H1 (cell line): Measurements from ENCODE around the gene RLBP1. TPM values are rescaled to one million over a fixed set of nuclear protein-coding genes. Genes with fewer than 3 reads are reported as not detected.

Source experiments
- SRF ChIP-seq: IDR thresholded peaks from 2 replicates; pipeline ENCODE4 v1.6.1; 2011; ENCODE audit warnings: mild to moderate bottlenecking, low read depth, low read length, moderate library complexity
- polyA plus RNA-seq, 7 experiments: library from polyadenylated mRNA; depleted of rRNA in 3 of 7; stranded (reverse) in 5 of 7; unstranded in 2 of 7; fragments of >200 nt in 5 of 7; fragments of 200-250 nt in 2 of 7; gene quantifications; 1 replicate in 5 of 7; 2 replicates in 1 of 7; 4 replicates in 1 of 7; pipeline versions ENCODE4 v1.2.1 to v1.2.3, GENCODE V29; 2011 to 2013; ENCODE audit warnings: missing spikeins in 2 of 7, mixed read lengths in 2 of 7
- total RNA-seq: library from RNA; stranded (reverse); fragmentation: NEBNext Ultra II Directional; extraction: Animal tissue kit (Norgen Biotek cat#: 25700); gene quantifications from 2 replicates; pipeline ENCODE4 v1.2.1, GENCODE V29; 2021

RLBP1 gene
- total and polyA plus RNA-seq, 2 of the 8 experiments (the other 6 are each of a cell fraction or from before 2014, with no cell fraction given) = 0.05 TPM; not detected in 1

DNA sequence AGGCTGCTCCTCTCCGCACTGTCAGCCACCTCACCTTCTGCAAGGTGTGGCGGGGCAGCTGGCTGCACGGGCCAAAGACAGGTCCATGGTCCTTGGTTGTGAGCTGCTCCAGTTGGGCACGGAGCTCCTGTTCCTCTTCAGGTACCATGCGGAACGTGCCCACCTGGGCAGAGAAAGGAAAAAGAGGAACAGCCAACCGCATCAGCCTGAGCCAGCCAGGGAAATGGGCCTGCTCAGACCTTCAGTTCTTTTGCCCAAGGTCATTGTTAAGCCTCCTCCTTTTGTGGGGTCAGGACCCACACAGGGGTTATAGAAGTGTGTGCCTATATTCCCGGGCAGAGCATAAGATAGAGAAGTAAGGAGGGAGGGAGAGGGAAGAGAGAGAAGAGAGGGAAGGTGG, 2.8 kb downstream of the RLBP1 start (continued):
- TF ChIP-seq SRF = no peak
